Activated CD8-positive, alpha-beta memory T cell treated with anti-CD3 and anti-CD28 coated beads, Interleukin-2, amount 50 U/mL, for 24 hours (primary cell): ENCODE results near the gene MSI1.
"Not testable (repeated sequence)": the region's sequence is repeated elsewhere in the genome, so short reads cannot be mapped to it uniquely, and the experiment has no call there.

Experiments used
- DNase-seq: peaks from one replicate; pipeline ENCODE4 v3.0.0-alpha.2; 2020; ENCODE audit errors: extremely low read depth

Gene MSI1

GRCh38 chr12:120356567-120357030, 12.4 kb downstream of the MSI1 start:
- DNase-seq, result peak; percentile 52

GRCh38 chr12:120353556-120354317, 15.2 kb downstream of the MSI1 start:
- DNase-seq, result no peak

- DNase-seq, result no peak
Measured at GRCh38 chr12:120353136-120353535, 15.8 kb downstream of the MSI1 start.

- no peak for DNase-seq
Measured at GRCh38 chr12:120352117-120352516, 16.8 kb downstream of the MSI1 start.

- DNase-seq, result no peak
Measured at GRCh38 chr12:120350576-120351350, 18.2 kb downstream of the MSI1 start.

- no peak for DNase-seq
Measured at GRCh38 chr12:120347766-120348165, 21.2 kb downstream of the MSI1 start.

- no peak for DNase-seq
Measured at GRCh38 chr12:120346681-120347080, 22.3 kb downstream of the MSI1 start.

GRCh38 chr12:120346031-120346430, 22.9 kb downstream of the MSI1 start:
- DNase-seq, result no peak

- DNase-seq, result no peak
Measured at GRCh38 chr12:120343692-120344091, 25.3 kb downstream of the MSI1 start.

GRCh38 chr12:120343039-120343537, 25.9 kb downstream of the MSI1 start:
- DNase-seq, result no peak

GRCh38 chr12:120342175-120343038, 26.6 kb downstream of the MSI1 start:
- DNase-seq, result no peak

GRCh38 chr12:120339256-120339655, 29.7 kb downstream of the MSI1 start:
- no peak for DNase-seq

GRCh38 chr12:120337730-120338129, 31.2 kb downstream of the MSI1 start:
- DNase-seq, result no peak

- not testable (repeated sequence) for DNase-seq
Measured at GRCh38 chr12:120336392-120336791, 32.6 kb downstream of the MSI1 start.

GRCh38 chr12:120335447-120335846, 33.5 kb downstream of the MSI1 start:
- DNase-seq, result not testable (repeated sequence)

GRCh38 chr12:120332523-120332922, 36.4 kb downstream of the MSI1 start:
- DNase-seq, result no peak

- no peak for DNase-seq
Measured at GRCh38 chr12:120332041-120332440, 36.9 kb downstream of the MSI1 start.

- DNase-seq, result no peak
Measured at GRCh38 chr12:120331390-120331789, 37.6 kb downstream of the MSI1 start.

GRCh38 chr12:120328228-120328627, 40.7 kb downstream of the MSI1 start:
- no peak for DNase-seq

GRCh38 chr12:120327593-120327992, 41.4 kb downstream of the MSI1 start, which contains the start of gene PLA2G1B:
TSS of gene PLA2G1B (minus strand) at chr12:120327779. CDS start at chr12:120327753, 26 bp downstream.
- no peak for DNase-seq

- no peak for DNase-seq
Measured at GRCh38 chr12:120324841-120325417, 44.0 kb downstream of the MSI1 start.
